Superior temporal gyrus (tissue), 1 donor: Measurements from ENCODE around the gene RMP24.
"Not testable (repeated sequence)": the region's sequence is repeated elsewhere in the genome, so short reads cannot be mapped to it uniquely, and the experiment has no call there.

Source experiments
- DNase-seq: peaks from one replicate; pipeline ENCODE4 v3.0.0-alpha.2; 2016; ENCODE audit errors: extremely low spot score

RMP24 gene

GRCh38 chr18:35968278-35968880 is 4.1 kb upstream of the RMP24 start:
- no peak for DNase-seq

GRCh38 chr18:35969676-35970075 is 2.8 kb upstream of the RMP24 start:
- no peak for DNase-seq

GRCh38 chr18:35971661-35972196 is 750 bp upstream of the RMP24 start:
- DNase-seq: no peak

GRCh38 chr18:35973650-35974049 is 1.2 kb downstream of the RMP24 start:
- no peak for DNase-seq

GRCh38 chr18:35974181-35974580 is 1.7 kb downstream of the RMP24 start:
- DNase-seq: peak; percentile 25

GRCh38 chr18:35979112-35979511 is 6.6 kb downstream of the RMP24 start:
- DNase-seq: no peak

GRCh38 chr18:35982409-35983114 is 10.1 kb downstream of the RMP24 start:
- no peak for DNase-seq

- DNase-seq: no peak
These were observed 10.7 kb downstream of the RMP24 start for GRCh38 chr18:35983147-35983546.

- DNase-seq: no peak
These were observed 11.3 kb downstream of the RMP24 start for GRCh38 chr18:35983818-35984217.

- no peak for DNase-seq
These were observed 19.2 kb downstream of the RMP24 start for GRCh38 chr18:35991696-35992095.

- DNase-seq: no peak
These were observed 20.5 kb downstream of the RMP24 start for GRCh38 chr18:35993013-35993412.

- no peak for DNase-seq
These were observed 26.5 kb downstream of the RMP24 start for GRCh38 chr18:35998967-35999366.

GRCh38 chr18:35999925-36000324 is 27.4 kb downstream of the RMP24 start:
- no peak for DNase-seq

- DNase-seq: no peak
These were observed 34.5 kb downstream of the RMP24 start for GRCh38 chr18:36006997-36007396.

GRCh38 chr18:36009214-36009613 is 36.7 kb downstream of the RMP24 start:
- no peak for DNase-seq

GRCh38 chr18:36012891-36013290 is 40.4 kb downstream of the RMP24 start:
- no peak for DNase-seq

GRCh38 chr18:36015629-36016028 is 43.1 kb downstream of the RMP24 start:
- DNase-seq: no peak

- DNase-seq: no peak
These were observed 44.8 kb downstream of the RMP24 start for GRCh38 chr18:36017232-36017631.

GRCh38 chr18:36020174-36020711 is 47.8 kb downstream of the RMP24 start:
- no peak for DNase-seq

GRCh38 chr18:36023336-36023735 is 50.9 kb downstream of the RMP24 start:
- DNase-seq: no peak

GRCh38 chr18:36024241-36024640 is 51.8 kb downstream of the RMP24 start:
- DNase-seq: not testable (repeated sequence)

GRCh38 chr18:36025025-36025424 is 52.5 kb downstream of the RMP24 start:
- no peak for DNase-seq

GRCh38 chr18:36028859-36029258 is 56.4 kb downstream of the RMP24 start:
- no peak for DNase-seq
